Stimulated activated CD4-positive, alpha-beta T cell treated with anti-CD3 and anti-CD28 coated beads, Interleukin-15, amount 100 ng/mL, for 48 hours (primary cell): Measurements from ENCODE around the gene STX3.
A peak's percentile ranks its signal among the peaks of the same experiment; 100 is the strongest.

Experiments
- DNase-seq, 2 donors: peaks; one replicate each; pipeline ENCODE4 v3.0.0-alpha.2; 2020; ENCODE audit warnings: low read depth in 2 of 2

STX3 gene

DNA sequence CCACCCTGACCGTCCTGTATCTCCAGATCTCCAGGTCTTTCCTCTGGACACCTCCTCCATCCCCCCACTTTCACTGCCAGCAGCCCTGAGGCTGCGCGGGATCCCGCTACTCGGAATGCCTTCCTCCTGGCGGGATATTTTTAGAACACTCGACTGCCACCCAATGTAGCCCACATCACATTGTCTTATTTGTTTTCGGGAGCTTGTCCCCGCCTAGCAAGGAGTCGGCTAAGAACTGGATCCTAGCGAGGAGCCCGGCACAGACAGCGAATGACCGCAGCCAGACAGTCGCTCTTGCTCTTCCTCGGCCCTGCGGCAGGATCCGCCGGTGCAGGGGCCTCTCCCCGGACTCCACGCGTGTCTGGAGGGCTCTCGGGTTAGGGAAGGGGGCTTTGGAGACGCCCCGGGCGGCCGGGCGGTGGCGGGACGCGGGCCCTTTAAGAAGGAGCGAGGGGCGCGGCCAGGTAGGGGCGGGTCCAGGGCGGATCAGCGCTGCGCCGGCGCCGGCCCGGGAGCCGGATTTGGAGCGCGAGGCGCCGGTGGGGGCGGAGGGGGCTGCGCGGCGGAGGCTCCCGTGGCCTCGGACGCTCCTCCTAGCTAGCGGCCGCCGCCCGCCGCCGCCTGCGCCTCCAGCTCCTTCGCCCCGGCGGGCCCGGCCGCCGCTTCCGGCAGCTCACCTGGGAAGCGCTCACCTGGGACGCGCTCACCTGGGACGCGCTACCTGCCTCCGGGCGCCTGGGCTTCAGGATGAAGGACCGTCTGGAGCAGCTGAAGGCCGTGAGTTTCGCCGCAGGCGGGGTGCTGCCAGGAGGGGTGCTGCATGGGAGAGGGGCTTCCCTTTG lies at the start of gene STX3:
TSS of gene STX3 (plus strand) at position 518 of the 842 bp plus-strand sequence. CDS start at position 748, 230 bp downstream.
- peak; percentile 11 to 52 for DNase-seq

DNA sequence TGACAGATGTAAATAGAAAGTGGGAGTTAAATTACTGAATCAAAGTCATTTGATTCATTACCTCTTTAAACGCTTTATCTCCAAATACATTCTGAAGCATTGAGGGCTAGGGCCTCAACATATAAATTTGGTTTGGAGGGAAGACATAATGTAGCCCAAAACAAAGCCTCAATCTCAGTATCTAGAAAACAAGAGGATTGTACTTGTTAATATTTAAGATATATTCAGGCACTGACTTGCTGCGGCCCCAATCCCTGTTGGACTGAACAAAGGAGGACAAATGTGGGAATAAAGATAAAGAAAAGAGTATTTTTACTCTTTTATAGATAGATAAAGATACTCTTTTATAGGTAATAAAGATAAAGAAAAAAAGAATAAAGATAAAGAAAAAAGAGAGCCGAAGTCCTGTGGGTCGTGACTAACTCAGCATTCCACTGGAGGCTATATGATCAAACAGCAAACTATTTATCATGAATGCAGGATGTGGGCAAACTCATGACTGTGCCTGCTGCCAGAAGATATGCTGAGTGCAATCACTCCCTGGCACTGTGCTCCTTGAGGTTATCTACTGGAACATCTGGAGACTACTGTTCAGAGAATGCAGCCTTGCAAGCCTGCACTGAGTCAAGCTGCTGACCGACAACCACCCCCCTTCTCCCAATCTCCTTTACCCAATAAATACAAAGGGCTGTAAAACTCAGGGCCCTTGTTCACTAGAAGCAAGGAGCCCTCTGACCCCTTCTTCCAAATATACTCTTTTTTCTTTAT lies 48.5 kb upstream of the STX3 start:
- DNase-seq = no peak

DNA sequence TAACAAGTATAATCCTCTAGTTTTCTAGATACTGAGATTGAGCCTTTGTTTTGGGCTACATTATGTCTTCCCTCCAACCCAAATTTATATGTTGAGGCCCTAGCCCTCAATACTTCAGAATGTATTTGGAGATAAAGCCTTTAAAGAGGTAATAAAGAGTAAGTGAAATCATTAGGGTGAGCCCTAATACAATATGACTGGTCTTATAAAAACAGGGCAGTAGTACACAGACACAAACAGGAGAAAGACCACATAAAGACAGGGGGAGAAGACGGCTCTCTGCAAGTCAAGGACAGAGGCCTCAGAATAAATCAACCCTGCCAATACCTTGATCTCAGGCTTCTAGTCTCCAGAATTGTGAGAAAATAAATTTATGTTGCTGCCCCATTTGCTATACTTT lies 47.8 kb upstream of the STX3 start:
- no peak for DNase-seq

DNA sequence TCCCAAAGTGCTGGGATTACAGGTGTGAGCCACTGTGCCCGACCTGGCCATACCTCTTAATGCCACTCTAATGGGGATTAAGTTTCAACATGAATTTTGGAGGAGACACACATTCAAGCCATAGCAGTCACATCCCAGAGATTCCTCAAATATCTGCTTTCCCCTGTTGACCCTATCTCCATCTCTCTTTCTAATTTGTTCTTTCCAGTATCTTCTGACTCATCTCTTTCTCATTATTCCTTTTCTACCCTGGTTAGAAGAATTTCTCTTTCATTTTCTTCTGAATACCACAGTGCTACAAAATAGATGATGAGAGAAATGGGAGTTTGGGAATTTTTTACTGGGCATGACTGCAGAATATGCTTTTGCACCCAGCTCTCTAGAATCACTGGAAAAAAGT lies 46.6 kb upstream of the STX3 start:
- DNase-seq = no peak

DNA sequence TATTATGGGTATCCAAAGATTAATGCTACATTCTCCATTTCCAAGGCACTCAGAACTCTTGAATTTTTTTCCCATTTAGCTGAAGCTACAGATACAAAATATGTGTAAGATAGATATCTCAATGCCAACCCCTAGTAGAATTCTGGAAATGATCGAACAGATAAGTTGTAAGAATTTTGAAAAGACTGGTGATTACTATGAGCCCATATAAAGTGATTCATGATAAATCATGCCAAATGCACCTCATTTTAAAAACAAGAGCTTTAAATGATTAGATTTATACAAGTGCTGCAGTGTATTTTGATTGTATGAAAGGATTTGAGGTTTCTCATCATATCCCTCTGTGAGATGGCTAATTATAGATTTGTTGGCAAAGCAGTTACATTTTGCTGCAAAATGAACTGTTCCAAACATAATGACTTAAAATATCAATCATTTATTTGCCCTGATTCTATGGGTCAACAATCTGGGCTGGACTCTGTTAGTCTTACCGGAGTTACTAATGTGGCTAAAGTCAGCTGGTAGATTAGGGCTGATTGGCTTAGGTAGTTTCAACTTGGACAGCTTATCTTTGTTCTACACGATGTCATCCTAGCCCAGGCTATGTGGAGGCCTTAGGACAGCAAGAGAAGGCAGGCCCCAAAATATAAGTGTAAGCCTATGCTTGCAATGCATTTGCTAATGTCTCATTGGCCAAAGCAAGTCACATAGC lies 44.9 kb upstream of the STX3 start:
- no peak for DNase-seq

DNA sequence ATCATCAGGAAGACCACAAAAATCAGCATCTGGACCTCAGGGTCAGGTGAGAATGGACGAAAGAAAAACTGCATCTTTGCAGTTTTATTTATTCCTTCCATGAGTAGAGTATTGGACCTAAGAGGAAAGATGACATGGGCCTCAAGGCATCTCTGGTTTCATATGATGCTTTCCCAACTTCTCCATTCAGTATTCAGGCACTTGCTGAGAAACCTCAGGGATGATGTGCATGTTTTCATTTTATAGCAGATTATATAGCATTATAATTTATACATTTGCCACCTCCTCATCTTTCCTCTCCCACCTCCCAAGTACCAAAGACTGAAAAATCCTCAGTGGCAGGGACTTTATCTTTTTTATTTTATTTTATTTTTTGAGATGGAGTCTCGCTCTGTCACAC lies 41.4 kb upstream of the STX3 start, which contains the start of gene OR10V1:
TSS of gene OR10V1 (minus strand) at position 101 of the 400 bp plus-strand sequence. CDS start at position 101, 0 bp downstream.
- no peak for DNase-seq

DNA sequence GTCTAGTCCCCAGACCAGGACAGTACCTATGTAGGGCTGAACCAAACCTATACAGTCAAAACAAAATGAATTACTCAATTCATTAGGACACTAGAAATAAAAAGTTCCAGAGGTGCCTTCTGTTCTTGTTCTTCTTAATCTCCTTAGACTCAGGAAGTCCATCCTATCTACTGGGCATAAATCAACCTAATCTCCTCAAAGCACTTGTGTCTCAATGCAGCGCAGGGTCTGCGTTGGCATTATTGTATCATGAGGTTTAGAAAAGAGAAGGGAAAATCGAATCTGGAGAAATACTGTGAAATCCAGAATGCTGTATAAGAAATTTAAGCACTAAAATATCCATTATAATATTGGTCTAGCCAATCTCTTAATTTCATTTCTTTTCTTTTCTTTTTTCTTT lies 39.1 kb upstream of the STX3 start:
- DNase-seq = no peak

DNA sequence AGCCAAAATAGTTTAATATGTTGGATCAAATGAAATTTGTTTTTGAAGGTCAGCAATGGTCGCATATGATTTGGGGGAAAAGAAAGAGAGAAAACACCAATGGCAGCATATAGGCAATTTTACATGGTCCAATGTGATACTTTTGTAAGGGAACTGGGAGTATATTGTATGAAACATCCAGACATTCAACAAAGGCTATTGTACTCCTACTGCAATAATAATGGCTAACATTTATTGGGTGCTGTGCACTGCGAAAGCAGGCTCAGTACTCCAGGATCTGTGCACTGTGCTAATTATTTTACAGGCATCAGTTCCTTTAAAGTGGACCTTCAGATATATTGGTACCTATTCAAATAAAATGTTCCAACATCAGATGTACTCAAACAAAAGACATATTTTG lies 35.6 kb upstream of the STX3 start:
- no peak for DNase-seq

DNA sequence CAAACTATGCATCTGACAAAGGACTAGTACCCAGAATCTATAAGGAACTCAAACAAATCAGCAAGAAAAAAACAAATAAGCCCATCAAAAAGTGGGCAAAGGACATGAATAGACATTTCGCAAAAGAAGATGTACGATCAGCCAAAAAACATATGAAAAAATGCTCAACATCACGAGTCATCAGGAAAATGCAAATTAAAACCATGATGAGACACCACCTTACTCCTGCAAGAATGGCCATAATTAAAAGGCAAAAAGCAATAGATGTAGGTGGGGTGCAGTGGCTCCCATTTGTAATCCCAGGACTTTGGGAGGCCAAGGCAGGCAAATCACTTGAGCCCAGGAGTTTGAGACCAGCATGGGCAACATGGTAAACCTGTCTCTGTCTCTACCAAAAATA lies 31.1 kb upstream of the STX3 start:
- DNase-seq = no peak

DNA sequence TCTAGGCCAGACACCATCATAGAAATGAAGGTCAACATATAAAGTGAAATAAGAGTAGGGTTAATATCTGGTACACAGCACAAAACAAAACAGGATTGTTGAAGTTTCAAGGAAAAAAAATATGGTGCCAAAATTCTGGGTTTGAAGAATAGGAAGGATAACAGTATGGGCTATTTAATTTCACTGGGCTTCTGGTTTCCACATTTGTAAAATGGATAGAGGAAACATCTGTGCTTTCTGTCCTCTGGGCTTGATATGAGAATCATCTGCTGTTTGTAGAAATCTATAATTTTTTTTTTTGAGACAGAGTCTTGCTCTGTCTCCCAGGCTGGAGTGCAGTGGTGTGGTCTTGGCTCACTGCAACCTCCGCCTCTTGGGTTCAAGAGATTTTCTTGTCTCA lies 27.8 kb upstream of the STX3 start:
- DNase-seq = no peak

DNA sequence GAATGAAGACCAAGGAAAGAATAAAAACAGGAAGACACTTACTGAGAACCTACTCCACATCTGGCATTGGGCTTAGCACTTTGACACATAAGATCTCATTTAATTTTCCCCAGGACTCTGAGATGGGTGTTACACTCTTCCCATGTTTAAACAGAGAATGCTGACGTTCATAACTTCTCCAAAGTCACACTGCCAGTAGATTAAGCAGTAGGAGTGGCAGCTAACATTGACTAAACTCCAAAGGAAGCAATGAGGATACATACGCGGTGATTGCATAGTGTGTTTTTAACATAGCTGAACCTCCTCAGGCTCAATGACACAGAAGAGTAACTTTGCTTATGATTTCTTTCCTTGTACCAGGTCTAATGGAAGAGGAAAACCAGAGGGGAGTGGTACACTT lies 27.0 kb upstream of the STX3 start:
- no peak for DNase-seq

DNA sequence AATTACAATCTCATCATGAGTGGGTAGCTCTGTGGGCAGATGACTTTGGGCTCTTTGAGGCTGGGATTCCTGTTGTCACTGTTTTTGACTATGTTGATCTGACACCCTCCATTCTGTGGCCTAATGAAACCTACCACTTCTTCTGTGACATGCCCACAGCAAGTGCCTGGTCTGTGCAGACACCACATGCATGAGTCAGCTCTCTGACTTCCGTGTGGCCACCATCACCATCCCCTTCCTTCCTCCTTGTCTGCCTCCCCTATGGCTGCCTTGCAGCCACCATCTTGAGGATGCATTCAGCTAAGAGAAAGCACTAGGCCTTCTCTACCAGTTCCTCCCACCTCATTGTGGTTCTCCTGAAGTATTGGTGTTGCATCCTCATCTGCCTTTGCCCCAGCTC lies 26.3 kb upstream of the STX3 start:
- no peak for DNase-seq

DNA sequence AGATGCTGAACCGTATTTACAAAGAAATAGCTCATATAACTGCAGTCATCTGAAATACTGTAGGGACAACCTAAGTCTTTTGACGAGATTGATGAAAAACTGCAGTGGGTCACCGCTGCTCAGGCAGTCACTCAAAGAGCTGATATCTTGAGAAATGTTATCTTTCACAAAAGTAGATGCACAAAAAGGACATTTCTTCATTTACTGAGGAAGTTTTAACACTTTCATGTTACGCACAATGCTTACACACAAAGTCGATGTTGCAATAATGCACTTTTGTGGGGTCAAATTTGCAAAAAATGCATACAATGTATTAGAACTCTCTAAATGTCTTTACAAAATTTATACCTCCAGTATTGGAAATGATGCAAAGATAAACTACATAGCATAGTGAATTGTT lies 25.3 kb upstream of the STX3 start:
- no peak for DNase-seq

DNA sequence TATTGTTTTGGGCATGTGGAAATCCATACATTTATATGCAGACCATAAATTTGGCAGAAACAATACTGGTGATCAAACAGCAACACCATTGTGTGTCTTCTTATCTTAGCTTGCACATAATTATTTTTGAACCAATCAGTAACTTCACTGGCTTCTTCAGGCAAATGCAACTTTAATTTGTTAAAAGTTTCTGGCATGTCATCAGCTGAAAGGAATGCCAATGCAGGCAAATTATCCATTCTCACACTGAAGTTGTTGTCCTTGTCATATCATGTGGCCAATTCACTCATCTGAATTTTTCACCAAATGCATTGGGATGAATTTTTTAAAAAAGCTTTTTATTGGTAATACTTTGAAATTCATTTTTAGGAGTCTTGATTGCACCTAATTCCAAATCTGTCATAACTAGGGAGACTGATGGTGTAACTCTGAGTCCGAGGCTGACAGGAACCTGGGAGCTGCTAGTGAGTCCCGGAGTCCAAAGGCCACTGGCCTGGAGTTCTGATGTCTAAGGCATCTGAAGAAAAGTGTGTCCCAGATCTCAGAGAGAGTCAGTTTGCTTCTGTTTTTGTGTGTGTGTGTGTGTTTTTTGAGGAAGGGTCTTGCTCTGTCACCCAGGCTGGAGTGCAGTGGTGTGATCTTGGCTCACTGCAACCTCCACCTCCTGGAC lies 24.1 kb upstream of the STX3 start:
- DNase-seq = no peak

DNA sequence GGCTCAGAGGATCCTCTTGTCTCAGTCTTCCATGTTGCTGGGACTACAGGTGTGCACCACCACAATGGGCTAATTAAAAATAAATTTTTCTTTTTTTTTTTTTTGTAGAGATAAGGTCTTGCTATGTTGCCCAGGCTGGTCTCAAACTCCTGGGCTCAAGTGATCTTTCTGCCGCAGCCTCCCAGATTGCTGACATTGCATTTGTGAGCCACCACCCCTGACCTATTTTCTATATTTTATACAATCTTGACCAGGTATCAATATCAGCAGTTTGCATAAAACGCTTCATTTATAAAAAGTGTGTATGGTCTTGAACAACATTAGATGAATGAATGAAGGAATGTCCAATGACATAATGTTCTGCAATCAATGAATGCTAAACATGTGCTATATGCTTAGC lies 9.1 kb upstream of the STX3 start:
- DNase-seq = no peak

DNA sequence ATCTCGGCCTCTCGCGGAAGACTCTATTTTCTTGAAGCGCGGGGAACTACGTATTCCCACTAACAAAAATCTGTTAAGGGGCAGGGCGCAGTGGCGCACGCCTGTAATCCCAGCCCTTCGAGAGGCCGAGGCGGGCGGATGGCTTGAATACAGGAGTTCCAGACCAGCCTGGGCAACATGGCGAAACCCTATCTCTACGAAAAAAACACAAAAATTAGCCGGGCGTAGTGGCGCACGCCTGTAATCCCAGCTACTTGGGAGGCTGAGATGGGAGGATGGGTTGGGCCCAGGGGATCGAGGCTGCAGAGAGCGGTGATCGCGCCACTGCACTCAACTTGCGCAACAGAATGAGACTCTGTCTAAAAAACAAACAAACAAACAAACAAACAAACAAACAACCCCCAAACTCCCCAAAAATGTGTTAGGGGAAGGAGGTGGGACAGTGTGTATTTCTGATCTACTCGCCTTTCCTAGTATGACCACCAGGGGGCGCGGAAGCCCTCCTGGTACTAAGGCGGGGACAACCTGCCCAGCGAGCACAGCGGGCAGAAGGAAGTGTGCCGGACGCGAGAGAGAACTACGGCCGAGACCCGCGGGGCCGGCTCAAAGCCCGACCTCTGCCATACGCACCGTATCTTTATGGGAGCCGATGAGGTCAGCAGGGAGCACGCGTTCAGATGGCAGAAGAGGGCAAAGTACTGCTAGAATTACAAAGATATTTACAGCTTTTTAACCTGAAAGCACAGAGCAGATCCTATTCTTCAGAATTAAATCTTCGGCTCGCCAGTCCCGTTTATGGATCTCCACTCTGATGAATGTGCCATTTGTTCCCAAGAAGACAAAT lies 1.3 kb upstream of the STX3 start:
- DNase-seq = peak; percentile 59 to 78

DNA sequence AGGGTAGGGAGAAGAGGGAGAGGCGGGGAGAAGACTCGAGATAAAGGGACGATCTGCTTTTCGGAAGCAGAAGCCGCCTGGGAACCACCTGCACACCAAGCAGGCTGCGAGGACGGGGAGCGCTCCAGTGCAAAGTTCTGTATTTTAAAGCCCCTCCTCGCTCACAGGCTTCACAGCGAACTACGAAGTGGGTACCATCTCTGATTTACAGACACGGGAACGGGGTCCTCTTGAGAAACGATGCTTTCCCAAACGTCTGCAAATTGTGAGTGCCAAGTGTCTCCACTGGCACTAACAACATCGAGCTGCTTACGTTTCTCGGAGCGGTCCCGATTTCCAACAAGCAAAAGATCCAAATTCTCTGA lies 700 bp upstream of the STX3 start:
- no peak for DNase-seq

DNA sequence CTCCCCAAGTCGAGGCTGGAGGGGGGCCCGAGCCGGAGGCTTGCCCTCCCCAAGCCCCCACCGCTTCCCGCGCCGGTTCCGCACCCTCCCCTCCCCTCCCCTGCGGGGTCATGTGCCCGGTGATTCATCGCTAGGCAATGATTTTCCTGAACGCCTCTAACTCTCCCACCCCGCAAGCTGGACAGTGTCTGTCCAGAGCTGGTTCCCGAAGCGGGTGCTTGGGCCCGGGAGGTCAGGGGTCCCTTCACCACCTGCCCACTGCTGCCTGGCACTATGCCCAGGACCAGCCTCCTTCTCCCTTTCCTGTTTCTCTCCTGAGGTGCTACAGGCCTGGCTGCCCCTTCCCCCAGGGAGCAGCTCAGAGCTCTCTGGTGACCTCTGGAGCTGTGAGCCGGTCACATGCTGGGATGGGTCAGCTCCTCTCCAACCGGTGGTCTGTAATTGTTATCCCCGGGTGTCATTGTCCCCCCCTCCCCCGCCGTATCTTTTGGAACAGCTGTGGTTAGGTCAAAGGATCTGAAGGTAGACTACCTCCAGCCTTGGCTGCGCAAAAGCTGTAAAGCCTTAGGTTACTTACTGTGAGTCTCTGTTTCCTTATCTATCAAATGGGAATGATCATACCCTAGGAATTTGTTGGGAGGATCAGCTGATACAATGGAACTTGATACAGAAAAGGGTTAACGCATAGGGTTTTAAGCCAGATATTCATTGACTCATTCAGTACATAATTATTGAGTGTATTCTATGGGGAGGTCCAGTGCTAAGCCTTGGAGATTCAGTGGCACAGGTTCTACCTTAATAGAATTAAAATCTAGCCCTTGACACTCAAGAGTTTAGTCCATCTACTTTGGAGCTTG lies 753 bp downstream of the STX3 start:
- no peak for DNase-seq

DNA sequence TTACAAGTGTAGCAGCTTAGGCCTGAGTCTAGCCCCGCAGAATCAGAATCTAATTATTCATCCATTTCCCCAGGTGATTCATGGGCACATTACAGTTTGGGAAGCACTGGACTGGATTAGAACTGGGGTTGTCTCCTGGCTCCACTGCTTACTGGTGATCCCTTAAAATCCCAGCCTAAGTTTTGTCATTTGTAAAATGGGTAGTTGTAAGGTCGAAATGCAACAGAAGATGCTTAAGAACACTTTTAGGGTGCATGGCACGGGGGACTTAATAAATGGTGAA lies 1.3 kb downstream of the STX3 start:
- no peak for DNase-seq

DNA sequence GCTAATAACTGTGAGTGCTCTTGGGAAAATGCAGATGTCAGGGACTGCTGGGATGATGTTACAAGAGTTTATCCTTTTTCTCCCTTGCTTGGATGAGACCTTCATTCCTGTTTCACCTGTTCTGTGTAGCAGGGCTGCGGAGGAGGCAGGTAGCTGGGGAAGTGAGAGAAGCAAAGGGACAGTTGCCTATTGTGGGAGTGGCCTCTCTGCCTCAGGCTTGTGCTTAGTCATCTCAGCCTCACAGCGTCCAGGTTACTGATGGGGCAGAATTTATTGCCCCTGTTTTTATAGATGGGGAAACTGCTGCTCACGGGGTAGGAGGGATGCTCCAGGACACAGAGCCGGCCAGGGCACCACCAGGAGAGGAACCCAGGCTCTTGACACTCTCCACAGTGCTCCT lies 1.7 kb downstream of the STX3 start:
- no peak for DNase-seq
